Stimulated activated CD4-positive, alpha-beta T cell treated with anti-CD3 and anti-CD28 coated beads, TNF-alpha, amount 100 ng/mL, for 1 hour (primary cell): ENCODE results near the gene RNF113B.

ENCODE experiments used
- DNase-seq, 3 donors: peaks; one replicate each; pipeline ENCODE4 v3.0.0-alpha.2; 2020; ENCODE audit warnings: low read depth in 3 of 3, low spot score in 1 of 3

RNF113B gene

DNA sequence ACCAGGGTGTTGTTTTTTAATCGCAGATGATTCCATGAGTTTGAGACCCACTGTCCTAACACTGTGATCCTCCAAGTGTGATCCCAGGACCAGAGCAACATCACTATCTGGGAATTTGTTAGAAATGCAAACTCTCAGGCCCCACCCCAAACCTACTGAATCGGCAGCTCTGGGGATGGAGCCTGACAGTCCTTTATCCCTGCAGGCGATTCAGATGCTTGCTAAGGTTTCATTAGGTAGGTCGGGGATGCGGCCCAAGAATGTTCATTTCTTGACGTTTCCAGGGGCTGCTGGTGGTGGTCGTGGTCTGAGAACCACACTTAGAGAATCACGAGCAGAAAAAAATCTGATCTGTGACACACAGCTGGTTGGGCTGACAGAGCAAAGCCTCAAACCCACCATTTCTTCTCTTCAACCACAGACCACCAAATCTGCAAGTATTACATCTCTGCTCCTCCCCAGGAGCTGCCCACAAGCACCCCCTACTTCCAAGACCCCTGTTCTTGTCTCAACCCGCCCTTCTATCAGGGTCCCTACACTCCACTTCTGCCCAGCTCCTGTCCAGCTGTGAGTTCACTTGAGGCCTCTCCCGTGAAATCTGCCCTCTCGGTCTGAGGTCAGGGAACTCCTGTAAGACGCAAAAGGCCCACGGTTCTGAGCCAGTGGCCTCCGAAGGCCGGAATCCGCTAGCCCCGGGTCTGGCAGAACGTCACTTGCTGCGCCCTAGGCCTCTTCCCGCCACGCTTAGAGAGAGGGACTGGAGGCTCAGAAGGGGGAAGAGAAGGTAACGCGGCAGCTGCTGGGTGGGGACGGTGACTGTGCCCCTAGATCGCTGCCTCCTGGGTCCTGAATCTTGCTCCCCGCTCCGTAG lies 35.3 kb downstream of the RNF113B start:
- DNase-seq = no peak

DNA sequence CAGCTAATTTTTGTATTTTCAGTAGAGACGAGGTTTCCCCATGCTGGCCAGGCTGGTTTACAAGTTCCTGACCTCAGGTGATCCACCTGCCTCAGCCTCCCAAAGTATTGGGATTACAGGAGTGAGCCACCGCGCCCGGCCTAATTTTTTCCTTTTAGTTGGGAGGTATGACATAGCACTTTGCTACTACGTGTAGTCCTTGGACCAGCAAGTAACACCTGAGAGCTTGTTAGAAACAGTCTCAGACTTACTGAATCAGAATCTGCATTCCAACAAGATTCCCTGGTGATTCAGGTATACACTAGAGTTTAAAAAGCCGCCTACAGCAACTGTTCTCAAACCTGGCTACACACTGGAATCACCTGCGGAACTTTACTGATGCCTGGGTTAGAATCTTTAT lies 36.0 kb downstream of the RNF113B start:
- DNase-seq = no peak

DNA sequence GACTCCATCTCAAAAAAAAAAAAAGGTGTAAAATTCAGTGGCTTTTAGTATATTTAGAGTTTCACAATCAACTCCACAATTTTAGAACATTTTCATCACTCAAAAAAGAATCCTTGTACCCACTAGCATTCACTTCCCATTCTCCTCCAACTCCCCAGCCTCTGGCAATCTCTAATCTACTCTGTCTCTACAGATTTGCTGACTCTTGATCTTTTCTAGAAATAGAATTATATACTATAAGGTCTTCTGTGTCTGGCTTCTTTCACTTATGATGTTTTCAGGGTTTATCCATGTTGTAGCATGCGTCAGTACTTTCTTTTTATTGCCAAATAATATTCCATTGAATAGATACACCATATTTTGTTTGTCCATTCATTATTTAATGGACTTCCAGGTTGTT lies 42.2 kb downstream of the RNF113B start:
- DNase-seq = no peak

DNA sequence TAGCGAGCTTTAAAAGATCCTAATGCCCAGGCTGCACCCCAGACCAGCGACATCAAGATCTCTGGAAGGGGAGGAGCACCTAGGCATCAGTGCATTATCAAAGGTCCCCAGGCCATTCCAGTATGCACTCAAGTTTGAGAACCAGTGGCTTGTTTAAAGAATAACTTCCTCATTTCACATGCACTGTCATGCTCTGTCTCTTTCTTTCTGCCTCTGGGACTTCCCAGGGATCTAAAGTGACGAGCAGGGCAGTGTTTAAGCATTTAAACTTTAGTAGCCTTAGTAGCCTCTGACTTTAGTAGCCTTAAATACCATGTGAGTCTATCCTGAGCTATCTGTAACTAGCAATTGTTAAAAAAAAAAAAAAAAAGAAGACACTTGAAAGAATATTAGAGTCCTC lies 43.1 kb downstream of the RNF113B start:
- DNase-seq = no peak

DNA sequence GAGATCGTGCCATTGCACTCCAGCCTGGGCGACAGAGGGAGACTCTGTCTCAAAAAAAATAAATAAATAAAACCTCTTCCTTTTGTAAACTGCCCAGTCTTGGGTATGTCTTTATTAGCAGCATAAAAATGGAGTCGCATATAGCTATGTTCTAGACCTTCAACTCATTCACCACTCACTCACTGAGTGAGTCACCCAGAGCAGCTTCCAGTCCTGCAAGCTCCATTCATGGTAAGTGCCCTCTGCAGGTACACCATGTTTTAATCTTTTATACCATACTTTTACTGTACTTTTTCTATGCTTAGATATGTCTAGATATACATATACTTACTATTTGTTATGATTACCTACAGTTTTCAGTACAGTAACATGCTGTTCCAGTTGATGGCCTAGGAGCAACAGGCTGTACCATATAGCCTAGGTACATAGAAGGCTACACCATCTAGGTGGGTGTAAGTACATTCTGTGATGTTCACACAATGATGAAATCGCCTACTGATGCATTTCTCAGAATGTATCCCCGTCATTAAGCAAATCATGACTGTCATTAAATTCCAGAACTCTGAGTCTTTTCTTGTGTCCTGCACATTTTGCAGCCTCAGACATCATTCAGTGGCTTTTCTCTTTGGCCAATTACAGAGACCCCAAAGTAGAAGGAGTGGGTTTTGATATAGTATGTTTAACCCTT lies 47.9 kb downstream of the RNF113B start:
- DNase-seq = no peak
